K562 (cell line): ENCODE data around the gene KIT. TPM values are rescaled to one million over a fixed set of nuclear protein-coding genes. Genes with fewer than 3 reads are reported as not detected.

Experiments
- ATAC-seq: fragments of 200-7000 bp; cut with Tn5 transposase; 3 replicates; pipeline ENCODE4 v1.9.1; 2020; ENCODE audit warnings: moderate library complexity
- BruUV-seq: library from RNA; stranded (reverse); fragments of 400-500 nt; replicated peaks from 2 replicates; lab custom pipeline; 2021; lab: Mats Ljungman, UMichigan
- CTCF ChIA-PET: fragments of 300-600 bp; formaldehyde crosslinking; extraction: SDS; loops from one replicate; lab custom pipeline; 2021; ENCODE audit warnings: low intra/inter-chr PET ratio; lab: Yijun Ruan, JAX
- POLR2A ChIA-PET: fragments of 300-600, 350-650 bp; sonication (Branson Sonifier 250); formaldehyde crosslinking; extraction: SDS; loops from one replicate; lab custom pipeline; 2021; ENCODE audit warnings: antibody characterized with exemption, inconsistent platforms; lab: Yijun Ruan, JAX
- DNase-seq, 4 experiments: peaks; one replicate each; pipeline versions ENCODE4 v3.0.0 to v3.0.0-alpha.2; 2011 to 2018; ENCODE audit warnings: low spot score in 3 of 4, mixed read lengths in 3 of 4; ENCODE audit errors: extremely low read depth in 1 of 4
- FAIRE-seq: peaks from 2 replicates; lab custom pipeline; 2011; peaks lifted over from hg19 to GRCh38; lab: Jason Lieb, UNC
- H2AFZ ChIP-seq: 2 replicates; pipeline ENCODE4 v1.6.0; 2011; ENCODE audit warnings: low read depth, low read length, control low read depth, inconsistent platforms
- H3K27ac ChIP-seq: fragments of 200-600 bp; 3 replicates; pipeline ENCODE4 v1.8.0; 2011; ENCODE audit warnings: low read depth, mild to moderate bottlenecking, control low read depth, inconsistent platforms, low read length, moderate library complexity, mixed read lengths; ENCODE audit errors: extremely low read depth
- H3K27me3 ChIP-seq, 2 experiments: fragments of 300-600 bp in 1 of 2; 2 replicates in 1 of 2; 3 replicates in 1 of 2; pipeline versions ENCODE4 v1.6.0 to v1.8.0; 2011; ENCODE audit warnings: inconsistent platforms in 2 of 2, low read length in 2 of 2, mild to moderate bottlenecking in 1 of 2, mixed read lengths in 1 of 2, moderate library complexity in 1 of 2; ENCODE audit not compliant: control insufficient read depth in 2 of 2, insufficient read depth in 2 of 2
- H3K36me3 ChIP-seq: fragments of 300-600 bp; 3 replicates; pipeline ENCODE4 v1.8.0; 2011; ENCODE audit warnings: mild to moderate bottlenecking, low read length, inconsistent platforms; ENCODE audit not compliant: control insufficient read depth, insufficient read depth
- H3K4me1 ChIP-seq, 2 experiments: fragments of 200-600 bp in 1 of 2; replicated peaks in 1 of 2; 2 replicates in 1 of 2; 3 replicates in 1 of 2; pipeline versions ENCODE4 v1.5.1 to v1.8.0; 2011; ENCODE audit warnings: inconsistent platforms in 2 of 2, low read length in 2 of 2, mild to moderate bottlenecking in 1 of 2, mixed read lengths in 1 of 2, moderate library complexity in 1 of 2; ENCODE audit not compliant: control insufficient read depth in 2 of 2, insufficient read depth in 2 of 2
- H3K4me2 ChIP-seq: 2 replicates; pipeline ENCODE4 v1.6.1; 2011; ENCODE audit warnings: low read length, control low read depth, inconsistent platforms, mixed read lengths; ENCODE audit not compliant: insufficient read depth
- H3K4me3 ChIP-seq: fragments of 200-600 bp; sonication (generic), shearing (Covaris generic); 2 replicates; pipeline ENCODE4 v1.5.1; 2016; ENCODE audit warnings: control low read depth, inconsistent platforms
- H3K79me2 ChIP-seq: fragments of 200-600 bp; 3 replicates; pipeline ENCODE4 v1.8.0; 2011; ENCODE audit warnings: low read length, inconsistent platforms; ENCODE audit not compliant: control insufficient read depth, insufficient read depth
- H3K9ac ChIP-seq, 2 experiments: 2 replicates each; pipeline versions ENCODE4 v1.6.0 to v1.6.1; 2011; ENCODE audit warnings: low read depth in 2 of 2, low read length in 2 of 2, control low read depth in 1 of 2, inconsistent platforms in 1 of 2, mild to moderate bottlenecking in 1 of 2, mixed read lengths in 1 of 2; ENCODE audit not compliant: insufficient read depth in 1 of 2
- H3K9me1 ChIP-seq: one replicate; pipeline ENCODE4 v1.6.0; 2011; ENCODE audit warnings: inconsistent platforms, mild to moderate bottlenecking, low read length, moderate library complexity; ENCODE audit not compliant: control insufficient read depth, insufficient read depth
- H3K9me3 ChIP-seq: replicated peaks from 2 replicates; pipeline ENCODE4 v1.5.1; 2011; ENCODE audit warnings: low read depth, low read length, inconsistent platforms; ENCODE audit not compliant: control insufficient read depth, insufficient read depth
- H4K20me1 ChIP-seq: replicated peaks from 2 replicates; pipeline ENCODE4 v1.6.1; 2011; ENCODE audit warnings: low read length, inconsistent platforms, mixed read lengths; ENCODE audit not compliant: control insufficient read depth, insufficient read depth
- ASH1L ChIP-seq: fragments of 450-650 bp; IDR thresholded peaks from 2 replicates; pipeline ENCODE4 v1.6.1; 2018; ENCODE audit warnings: borderline replicate concordance, mild to moderate bottlenecking, low read depth; ENCODE audit not compliant: partially characterized antibody
- CAMTA2 ChIP-seq: fragments of 250-450 bp; sonication (Bioruptor Pico); conservative IDR thresholded peaks from 2 replicates; pipeline ENCODE4 v1.5.1; 2022
- DEAF1 ChIP-seq: fragments of 450-650 bp; formaldehyde crosslinking; IDR thresholded peaks from 2 replicates; pipeline ENCODE4 v1.4.0; 2020; ENCODE audit warnings: mild to moderate bottlenecking, moderate library complexity
- DIDO1 ChIP-seq: fragments of 450-650 bp; IDR thresholded peaks from 2 replicates; pipeline ENCODE4 v1.6.1; 2016; ENCODE audit warnings: low read depth, missing biosample characterization, missing genetic modification characterization
- GABPA ChIP-seq: fragments of 200-800 bp; sonication (Bioruptor generic); conservative IDR thresholded peaks from 2 replicates; pipeline ENCODE4 v1.6.1; 2016; ENCODE audit warnings: low read depth, missing genetic modification characterization, missing compliant biosample characterization
- GABPB1 ChIP-seq: sonication (generic); formaldehyde crosslinking; IDR thresholded peaks from 2 replicates; pipeline ENCODE4 v1.8.0; 2022; ENCODE audit warnings: mild to moderate bottlenecking, missing genetic modification reagents
- GATAD2B ChIP-seq: fragments of 450-650 bp; IDR thresholded peaks from 2 replicates; pipeline ENCODE4 v1.6.1; 2017; ENCODE audit warnings: mild to moderate bottlenecking, borderline replicate concordance
- HDAC6 ChIP-seq: IDR thresholded peaks from 2 replicates; pipeline ENCODE4 v1.6.1; 2012; ENCODE audit warnings: low read depth, mild to moderate bottlenecking, control low read depth, inconsistent platforms, low read length, moderate library complexity
- NFE2L1 ChIP-seq: fragments of 450-650 bp; IDR thresholded peaks from 2 replicates; pipeline ENCODE4 v1.6.1; 2016; ENCODE audit warnings: missing genetic modification characterization, low read depth, mild to moderate bottlenecking, missing compliant biosample characterization, moderate library complexity, borderline replicate concordance
- SMC3 ChIP-seq: conservative IDR thresholded peaks from 2 replicates; pipeline ENCODE4 v1.6.1; 2011; ENCODE audit warnings: low read depth, low read length, improper control_type of control experiment; ENCODE audit not compliant: insufficient read depth
- SPI1 ChIP-seq: IDR thresholded peaks from 2 replicates; pipeline ENCODE4 v1.6.1; 2011; ENCODE audit warnings: low read depth, low read length, control low read depth, borderline replicate concordance
- SRSF3 ChIP-seq: fragments of 200-400 bp; formaldehyde crosslinking; IDR thresholded peaks from 2 replicates; pipeline ENCODE4 v1.6.1; 2016; ENCODE audit warnings: mild to moderate bottlenecking, low read length, moderate library complexity; ENCODE audit not compliant: insufficient read depth
- STAT6 ChIP-seq: sonication (generic); formaldehyde crosslinking; IDR thresholded peaks from 2 replicates; pipeline ENCODE4 v1.8.1; 2023; ENCODE audit warnings: mild to moderate bottlenecking, missing genetic modification reagents
- TFAM ChIP-seq: fragments of 250-450 bp; sonication (Bioruptor Pico); conservative IDR thresholded peaks from 2 replicates; pipeline ENCODE4 v1.5.0; 2021; ENCODE audit warnings: mild to moderate bottlenecking, moderate library complexity
- TRIM28 ChIP-seq: fragments of 450-650 bp; IDR thresholded peaks from 2 replicates; pipeline ENCODE4 v1.6.1; 2017
- ZFP30 ChIP-seq: fragments of 250-450 bp; sonication (Bioruptor Pico); IDR thresholded peaks from 2 replicates; pipeline ENCODE4 v1.8.0; 2022; ENCODE audit warnings: moderate library complexity, mild to moderate bottlenecking, inconsistent platforms, borderline replicate concordance
- ZNF23 ChIP-seq: fragments of 250-450 bp; sonication (Bioruptor Pico); IDR thresholded peaks from 2 replicates; pipeline ENCODE4 v1.4.0; 2020; ENCODE audit warnings: mild to moderate bottlenecking
- ZNF41 ChIP-seq: fragments of 250-450 bp; sonication (Bioruptor Pico); conservative IDR thresholded peaks from 2 replicates; pipeline ENCODE4 v1.4.0; 2020; ENCODE audit warnings: mild to moderate bottlenecking
- ZNF444 ChIP-seq: fragments of 250-450 bp; sonication (Bioruptor Pico); IDR thresholded peaks from 2 replicates; pipeline ENCODE4 v1.4.0; 2020; ENCODE audit warnings: mild to moderate bottlenecking, moderate library complexity
- WGBS: fragments of 100-300 bp; shearing (Covaris generic); methylation state at CpG from one replicate; pipeline ENCODE4 v1.1.6; 2016; ENCODE audit warnings: low coverage, mixed read lengths; ENCODE audit not compliant: insufficient coverage; ENCODE audit errors: missing lambda C conversion rate; 5-methylcytosine and 5-hydroxymethylcytosine counted together
- in situ Hi-C: fragments of 300-500 bp; cut with MboI; formaldehyde crosslinking; loops from 4 replicates; pipeline ENCODE4 v1.15.0; 2018; ENCODE audit warnings: inconsistent platforms, mixed read lengths
- intact Hi-C: fragments of 100-400 bp; cut with micrococcal nuclease; formaldehyde crosslinking; loops from 2 replicates; pipeline ENCODE4 v1.14.2; 2022
- polyA plus RNA-seq, 8 experiments: library from polyadenylated mRNA; depleted of rRNA in 4 of 8; stranded (reverse) in 5 of 8; unstranded in 3 of 8; fragments of >200 nt; fragmentation: Nextera tagmentation in 2 of 8; fragmentation: Illumina TruSeq in 1 of 8; extraction: Ambion mirVana in 2 of 8; extraction: Trizol in 1 of 8; gene quantifications; 2 replicates each; pipeline versions ENCODE4 v1.2.1 to v1.2.3, GENCODE V29; 2011 to 2014; ENCODE audit warnings: inconsistent platforms in 1 of 8, missing spikeins in 1 of 8
- total RNA-seq, 7 experiments: library from RNA; depleted of rRNA in 6 of 7; stranded (reverse); fragments of >200 nt in 6 of 7; fragmentation: Illumina TruSeq in 2 of 7; extraction: Trizol in 2 of 7; gene quantifications; 2 replicates each; pipeline versions ENCODE4 v1.2.1 to v1.2.3, GENCODE V29; 2011 to 2021; ENCODE audit warnings: low replicate concordance in 1 of 7

KIT gene
- total and polyA plus RNA-seq, 9 of the 15 experiments (the other 6 are each of a cell fraction or from before 2014, with no cell fraction given), result 0.27 to 5.6 (median 0.57) TPM

- H2AFZ ChIP-seq, result no peak overlapping the region
- ATAC-seq, result peak; percentile 60; the same call in 2 of the 3 replicates
- no peaks in the 10 kb centered on the region for H3K36me3 ChIP-seq
- 10% methylated on average over 6 of the region's 8 CpGs for WGBS
- intact Hi-C loops, result loop anchor here (5.0 to 10.0 kb wide), 2 partner anchors 161 to 279 kb away; no protein-coding TSS in a partner anchor
- in situ Hi-C loops, result no loop called here
- H3K4me1 ChIP-seq, result no peaks in the 10 kb centered on the region
- BruUV-seq, result no TSS peak
- no peak overlapping the region for H3K4me3 ChIP-seq
- FAIRE-seq, result peak; percentile 83
- DNase-seq, result peak in 2 of 4 experiments; percentile 20 to 34
- ChIA-PET CTCF (no interaction called here), POLR2A (no interaction called here)
- no peaks in the 10 kb centered on the region; a peak in 1 of 5 replicates for H3K27me3 ChIP-seq
- H3K9ac ChIP-seq, result no peak overlapping the region
- H3K9me1 ChIP-seq, result no peaks in the 10 kb centered on the region
- H4K20me1 ChIP-seq, result no peaks in the 10 kb centered on the region
- no peaks in the 10 kb centered on the region for H3K79me2 ChIP-seq
- no peaks in the 10 kb centered on the region for H3K9me3 ChIP-seq
- no peak overlapping the region for H3K4me2 ChIP-seq
- H3K27ac ChIP-seq, result no peak overlapping the region
- TF ChIP-seq DEAF1 (peak; percentile 33; the same call in 1 of the 2 replicates), NFE2L1 (tag) (no peak), GATAD2B (no peak), SPI1 (peak; percentile 16; the same call in 1 of the 2 replicates), ZFP30 (no peak), SMC3 (0 out of 2 replicates have a peak, but pooled peaks have one; percentile 25), TFAM (no peak), HDAC6 (no peak), ZNF23 (no peak), TRIM28 (no peak), ZNF41 (CRISPR knock-in tag) (no peak), GABPA (tag) (no peak), GABPB1 (CRISPR knock-in tag) (no peak), DIDO1 (tag) (no peak), ASH1L (no peak), ZNF444 (CRISPR knock-in tag) (no peak), CAMTA2 (no peak), STAT6 (CRISPR knock-in tag) (no peak), SRSF3 (no peak)
Measured at GRCh38 chr4:54683616-54684346, 26.0 kb downstream of the KIT start.
